A549 treated with CpdA at 1 μM for 4 hours (cell line): ENCODE measurements around the gene ATP12A. TPM values are rescaled to one million over a fixed set of nuclear protein-coding genes. Genes with fewer than 3 reads are reported as not detected.

Experiments
- total RNA-seq: library from RNA; stranded (reverse); fragments of 200-300 nt; extraction: Qiagen RNA extraction; gene quantifications from 5 replicates; pipeline ENCODE4 v1.2.3, GENCODE V29; 2022; ENCODE audit warnings: low read depth

Gene ATP12A
- 0.01 TPM in 1 of 5 replicates, not detected in the others for total RNA-seq

GRCh38 chr13:24680258-24680920 lies at the start of gene ATP12A:
Gene ATP12A (plus strand): TSS chr13:24680408. CDS start chr13:24680744, 336 bp downstream.

Other genes starting within 250 kb of the ATP12A start
- gene PARP4, start 167.6 kb upstream of the ATP12A start, total RNA-seq, result 32.1 to 42.9 TPM (median 37.1 TPM) in 5 replicates
- gene RNF17, start 83.8 kb downstream of the ATP12A start, total RNA-seq, result not detected in 5 replicates